Measurements from ENCODE around the gene ATAT1.
A peak's percentile ranks its signal among the peaks of the same experiment; 100 is the strongest.

ATAT1 gene

GRCh38 chr6:30685157-30686008, 58.7 kb downstream of the ATAT1 start:
- peak; percentile 21 for TF ChIP-seq CTCF (conservative IDR thresholded peaks at IDR 0.05; ENCODE audit: low read depth, low read length)
- no peak for DNase-seq (ENCODE audit: low read depth)
- peak overlapping the region; percentile 84 for H3K4me3 ChIP-seq (ENCODE audit: low read length)

GRCh38 chr6:30686009-30686907, 59.6 kb downstream of the ATAT1 start, which contains the start of gene PPP1R18:
TSS of gene PPP1R18 (minus strand) at chr6:30686645. CDS start at chr6:30686018, 627 bp downstream.
- TF ChIP-seq CTCF (conservative IDR thresholded peaks at IDR 0.05; ENCODE audit: low read depth, low read length), result no peak
- no peak for DNase-seq (ENCODE audit: low read depth)
- peak within 1 kb of the TSS; percentile 84 for H3K4me3 ChIP-seq (ENCODE audit: low read length)

GRCh38 chr6:30686908-30687658, 60.4 kb downstream of the ATAT1 start:
- no peak for DNase-seq (ENCODE audit: low read depth)
- H3K4me3 ChIP-seq (ENCODE audit: low read length), result peak overlapping the region; percentile 84

GRCh38 chr6:30687659-30688431, 61.2 kb downstream of the ATAT1 start:
- no peak for DNase-seq (ENCODE audit: low read depth)
- H3K4me3 ChIP-seq (ENCODE audit: low read length), result peak overlapping the region; percentile 84
- TF ChIP-seq CTCF (conservative IDR thresholded peaks at IDR 0.05; ENCODE audit: low read depth, low read length), result peak; percentile 29

More at GRCh38 chr6:30686908-30687658, 60.4 kb downstream of the ATAT1 start:
- TF ChIP-seq CTCF (conservative IDR thresholded peaks at IDR 0.05; ENCODE audit: low read depth, low read length), result no peak

GRCh38 chr6:30688569-30688968, 61.9 kb downstream of the ATAT1 start:
- DNase-seq (ENCODE audit: low read depth), result no peak
- no peak overlapping the region for H3K4me3 ChIP-seq (ENCODE audit: low read length)
- no peak for TF ChIP-seq CTCF (conservative IDR thresholded peaks at IDR 0.05; ENCODE audit: low read depth, low read length)

Measured in retinal pigment epithelial cell (primary cell).